Spleen (tissue), 11 donors: ENCODE data around the gene PRSS8. TPM values are rescaled to one million over a fixed set of nuclear protein-coding genes. Genes with fewer than 3 reads are reported as not detected.
"Not testable (repeated sequence)": the region's sequence is repeated elsewhere in the genome, so short reads cannot be mapped to it uniquely, and the experiment has no call there.

Experiments used
- DNase-seq: peaks from one replicate; pipeline ENCODE4 v3.0.0-alpha.2; 2020
- H3K27ac ChIP-seq, 8 donors: fragments of 200-600 bp; sonication (generic) in 7 of 8; 1 replicate in 4 of 8; 2 replicates in 4 of 8; pipeline versions ENCODE4 v1.5.0 to v1.8.0; 2016 to 2021; ENCODE audit warnings: inconsistent platforms in 4 of 8, mild to moderate bottlenecking in 4 of 8, moderate library complexity in 1 of 8
- H3K27me3 ChIP-seq, 7 donors: fragments of 200-600 bp; sonication (generic) in 6 of 7; replicated peaks in 1 of 7; 1 replicate in 4 of 7; 2 replicates in 3 of 7; pipeline versions ENCODE4 v1.5.0 to v1.8.0; 2016 to 2021; ENCODE audit warnings: inconsistent platforms in 3 of 7, mild to moderate bottlenecking in 1 of 7
- H3K36me3 ChIP-seq, 6 donors: fragments of 200-600 bp; sonication (generic) in 5 of 6; 1 replicate in 4 of 6; 2 replicates in 2 of 6; pipeline versions ENCODE4 v1.5.0 to v1.8.0; 2016 to 2021; ENCODE audit warnings: inconsistent platforms in 2 of 6
- H3K4me1 ChIP-seq, 6 donors: fragments of 200-600 bp; sonication (generic) in 5 of 6; 1 replicate in 3 of 6; 2 replicates in 3 of 6; pipeline versions ENCODE4 v1.5.0 to v1.8.0; 2016 to 2021; ENCODE audit warnings: inconsistent platforms in 3 of 6
- H3K4me3 ChIP-seq, 8 donors: fragments of 200-600 bp; sonication (generic) in 7 of 8; 1 replicate in 4 of 8; 2 replicates in 4 of 8; pipeline versions ENCODE4 v1.5.0 to v1.8.0; 2016 to 2021; ENCODE audit warnings: inconsistent platforms in 4 of 8, mild to moderate bottlenecking in 4 of 8, moderate library complexity in 2 of 8
- H3K9me3 ChIP-seq, 8 donors: fragments of 200-600 bp; sonication (generic) in 7 of 8; 1 replicate in 4 of 8; 2 replicates in 4 of 8; pipeline versions ENCODE4 v1.5.0 to v1.8.0; 2016 to 2021; ENCODE audit warnings: inconsistent platforms in 4 of 8
- CTCF ChIP-seq, 11 experiments: fragments of 200-600 bp in 7 of 11; fragments of 450-650 bp in 4 of 11; sonication (generic) in 4 of 11; IDR thresholded peaks in 8 of 11; conservative IDR thresholded peaks in 3 of 11; 1 replicate in 7 of 11; 2 replicates in 4 of 11; pipeline versions ENCODE4 v1.4.0 to v1.8.0; 2016 to 2021; ENCODE audit warnings: antibody characterized with exemption in 11 of 11, inconsistent platforms in 4 of 11, mild to moderate bottlenecking in 1 of 11
- POLR2A ChIP-seq, 3 donors: fragments of 450-650 bp; IDR thresholded peaks; one replicate each; pipeline ENCODE4 v1.5.1; 2017; ENCODE audit warnings: antibody characterized with exemption in 3 of 3, mild to moderate bottlenecking in 1 of 3
- POLR2AphosphoS5 ChIP-seq, 3 donors: sonication (generic); formaldehyde crosslinking; IDR thresholded peaks; one replicate each; pipeline ENCODE4 v1.5.1; 2017; ENCODE audit warnings: antibody characterized with exemption in 3 of 3
- WGBS, 5 donors: extraction: QIAGEN DNeasy Blood & Tissue Kit in 3 of 5; methylation state at CpG; one replicate each; pipeline versions ENCODE4 v1.1.5 to v1.1.7; 2013 to 2018; 5-methylcytosine and 5-hydroxymethylcytosine counted together
- intact Hi-C: fragments of 100-400 bp; cut with DNase I; formaldehyde crosslinking; loops from one replicate; pipeline ENCODE4 v1.15.0; 2023; ENCODE audit warnings: low total_unique reads
- polyA plus RNA-seq, 3 donors: library from polyadenylated mRNA; stranded (reverse); fragments of 200-250 nt; gene quantifications; one replicate each; pipeline ENCODE4 v1.2.1, GENCODE V29; 2013
- total RNA-seq, 7 donors: library from RNA; depleted of rRNA in 3 of 7; stranded (reverse); fragments of >200 nt in 3 of 7; fragmentation: NEBNext Ultra II Directional in 4 of 7; extraction: Animal tissue kit (Norgen Biotek cat#: 25700) in 4 of 7; gene quantifications; one replicate each; pipeline versions ENCODE4 v1.1.0 to v1.2.1, GENCODE V29; 2016 to 2021
- donor health status: healthy with polysubstance abuse.
- donor health status: DM: no; HTN: no; CAD: no; lungs with moderate emphysema.
- donor health status: DM: no; HTN: no; CAD: no.
- donor health status: Bipolar disorder and iron deficiency.
- donor health status: healthy.
- donor health status: DM: no; HTN: no; CAD: no.
- donor health status: DM: yes; HTN: yes; CAD: no.

PRSS8 gene
- total and polyA plus RNA-seq, 10 donors: 0.07 to 0.19 (median 0.15) TPM; not detected in 7

GRCh38 chr16:31141489-31142108, 6.1 kb upstream of the PRSS8 start:
- Histone ChIP-seq H3K27ac (peak overlapping the region; percentile 37 to 95 (median 87)), H3K4me3 (peak overlapping the region in 5 of 8 donors; percentile 6 to 81 (median 47)), H3K9me3 (no peaks in the 10 kb centered on the region), H3K36me3 (no peaks in the 10 kb centered on the region), H3K27me3 (no peaks in the 10 kb centered on the region), H3K4me1 (peaks cover 7 to 47% (median 26%) of the 10 kb centered on the region in 6 donors)
- 27 to 54% (median 51%) methylated on average over 9 to 10 of the region's 10 CpGs for WGBS, 5 donors
- intact Hi-C loops: loop anchor here (2.0 kb wide), 1 partner anchor 37 kb away; no protein-coding TSS in a partner anchor
- DNase-seq: peak; percentile 87
- TF ChIP-seq POLR2AphosphoS5 (IDR thresholded peaks at IDR 0.05) (no peak), CTCF (IDR thresholded peaks at IDR 0.05 in 8 of 11, conservative IDR thresholded peaks at IDR 0.05 in 3 of 11) (no peak), POLR2A (IDR thresholded peaks at IDR 0.05) (no peak)

DNA sequence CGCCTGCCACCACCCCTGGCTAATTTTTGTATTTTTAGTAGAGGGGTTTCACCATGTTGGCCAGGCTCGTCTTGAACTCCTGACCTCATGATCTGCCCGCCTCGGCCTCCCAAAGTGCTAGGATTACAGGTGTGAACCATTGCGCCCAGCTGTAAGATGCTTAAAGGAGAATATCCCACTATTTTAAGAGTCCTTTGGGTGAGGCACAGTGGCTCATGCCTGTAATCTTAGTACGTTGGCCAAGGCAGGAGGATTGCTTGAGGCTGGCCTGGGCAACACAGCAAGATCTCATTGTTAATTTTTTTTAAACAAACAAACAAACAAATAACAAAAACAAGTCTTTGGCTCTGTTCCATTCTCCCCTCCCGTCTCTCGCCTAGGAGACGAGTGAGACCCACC, 5.5 kb upstream of the PRSS8 start:
- peaks cover 7 to 47% (median 26%) of the 10 kb centered on the region in 6 donors for H3K4me1 ChIP-seq
- DNase-seq, H3K27me3 ChIP-seq, intact Hi-C loops, H3K36me3 ChIP-seq, H3K4me3 ChIP-seq, H3K9me3 ChIP-seq: not testable (repeated sequence)
- peak overlapping the region in 7 of 8 donors; percentile 75 to 95 (median 88) for H3K27ac ChIP-seq
- WGBS, 5 donors: 89 to 93% (median 92%) methylated on average over 9 of the region's 9 CpGs

DNA sequence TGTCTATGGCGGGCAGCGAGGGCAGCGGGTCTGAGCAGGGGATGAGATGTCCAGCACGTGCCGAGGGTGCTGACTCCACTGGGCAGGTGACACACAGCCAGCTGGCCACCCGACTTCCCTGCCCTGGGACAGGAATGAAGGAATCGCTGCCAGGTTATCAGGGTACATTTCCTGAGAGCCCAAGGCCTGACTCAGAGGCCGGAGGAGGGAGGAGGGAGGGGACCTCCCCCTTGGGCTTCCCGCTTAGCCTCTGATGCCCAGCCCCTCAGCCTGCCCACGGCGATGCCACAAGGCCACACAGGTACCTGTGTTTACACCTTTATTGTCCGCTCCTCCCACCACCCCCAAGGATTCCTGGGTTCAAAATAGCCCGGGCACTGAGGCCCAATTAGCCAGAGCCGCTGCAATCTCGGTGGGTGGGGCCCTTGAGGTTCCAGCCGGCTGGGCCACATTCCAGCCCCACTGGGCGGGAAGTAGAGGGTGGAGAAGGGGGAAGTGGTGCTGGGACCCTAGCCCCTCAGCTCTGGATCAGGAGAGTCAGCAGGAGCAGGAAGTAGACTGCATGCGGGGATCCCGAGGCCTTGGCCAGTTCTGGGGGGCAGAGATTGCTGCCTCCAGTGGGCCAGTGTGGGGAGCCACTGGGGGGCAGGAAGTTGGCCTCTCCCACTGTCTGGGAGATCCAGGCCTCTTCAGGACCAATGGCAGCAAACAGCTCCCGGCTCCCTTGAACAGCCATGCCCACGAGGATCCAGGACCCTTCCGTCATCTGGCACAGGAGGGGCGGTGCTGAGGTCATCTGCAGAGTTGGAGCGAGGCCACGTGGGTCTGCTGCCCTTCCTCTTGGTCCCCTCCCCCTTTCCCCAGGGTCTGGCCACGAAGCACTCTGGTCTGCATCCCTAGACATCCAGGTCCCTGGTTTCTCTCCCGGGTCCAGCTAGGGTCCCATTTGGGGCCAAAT, 3.4 kb upstream of the PRSS8 start:
- Histone ChIP-seq H3K4me1 (peaks cover 7 to 64% (median 34%) of the 10 kb centered on the region in 6 donors), H3K27me3 (no peaks in the 10 kb centered on the region), H3K9me3 (no peaks in the 10 kb centered on the region), H3K36me3 (no peaks in the 10 kb centered on the region), H3K4me3 (peak overlapping the region in 1 of 8 donors; percentile 39), H3K27ac (peak overlapping the region in 7 of 8 donors; percentile 3 to 70 (median 55))
- no peak for DNase-seq
- TF ChIP-seq POLR2AphosphoS5 (IDR thresholded peaks at IDR 0.05) (peak; percentile 14 to 52 (median 48)), CTCF (IDR thresholded peaks at IDR 0.05 in 8 of 11, conservative IDR thresholded peaks at IDR 0.05 in 3 of 11) (no peak)
- WGBS, 5 donors: 58 to 80% (median 71%) methylated on average over 23 to 27 of the region's 27 CpGs
- intact Hi-C loops: no loop called here

DNA sequence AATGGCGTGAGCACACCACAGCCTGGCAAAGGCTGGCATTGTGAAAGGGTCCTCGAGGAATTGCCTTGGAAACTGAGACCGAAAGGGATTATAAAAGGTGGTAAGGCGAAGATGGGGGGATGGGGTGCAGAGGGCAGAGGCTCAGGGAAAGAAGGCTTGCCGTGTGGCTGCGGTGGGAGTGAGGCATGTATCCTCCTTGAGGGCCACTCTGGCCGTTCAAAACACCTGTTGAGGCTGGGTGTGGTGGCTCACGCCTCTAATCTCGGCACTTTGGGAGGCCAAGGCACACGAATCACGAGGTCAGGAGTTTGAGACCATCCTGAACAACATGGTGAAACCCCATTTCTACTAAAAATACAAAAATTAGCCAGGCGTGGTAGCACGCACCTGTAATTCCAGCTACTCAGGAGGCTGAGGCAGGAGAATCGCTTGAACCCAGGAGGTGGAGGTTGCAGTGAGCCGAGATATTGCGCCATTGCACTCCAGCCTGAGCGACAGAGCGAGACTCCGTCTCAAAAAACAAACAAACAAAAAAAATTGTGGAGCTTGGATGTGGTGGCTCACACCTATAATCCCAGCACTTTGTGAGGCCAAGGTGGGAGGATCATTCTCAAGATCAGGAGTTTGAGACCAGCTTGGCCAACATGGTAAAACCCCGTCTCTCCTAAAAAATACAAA, 1.4 kb upstream of the PRSS8 start:
- H3K27ac ChIP-seq, H3K9me3 ChIP-seq, intact Hi-C loops, DNase-seq, H3K27me3 ChIP-seq, H3K4me3 ChIP-seq: not testable (repeated sequence)
- 86 to 94% (median 88%) methylated on average over 20 of the region's 20 CpGs for WGBS, 5 donors
- H3K4me1 ChIP-seq: peaks cover 5 to 57% (median 22%) of the 10 kb centered on the region in 6 donors
- H3K36me3 ChIP-seq: peaks cover 0 to 16% (median 8%) of the 10 kb centered on the region in 6 donors
